Measurements from ENCODE around the gene SLC35F6. TPM values are rescaled to one million over a fixed set of nuclear protein-coding genes. Genes with fewer than 3 reads are reported as not detected.
A peak's percentile ranks its signal among the peaks of the same experiment; 100 is the strongest.

Gene SLC35F6, protein sequence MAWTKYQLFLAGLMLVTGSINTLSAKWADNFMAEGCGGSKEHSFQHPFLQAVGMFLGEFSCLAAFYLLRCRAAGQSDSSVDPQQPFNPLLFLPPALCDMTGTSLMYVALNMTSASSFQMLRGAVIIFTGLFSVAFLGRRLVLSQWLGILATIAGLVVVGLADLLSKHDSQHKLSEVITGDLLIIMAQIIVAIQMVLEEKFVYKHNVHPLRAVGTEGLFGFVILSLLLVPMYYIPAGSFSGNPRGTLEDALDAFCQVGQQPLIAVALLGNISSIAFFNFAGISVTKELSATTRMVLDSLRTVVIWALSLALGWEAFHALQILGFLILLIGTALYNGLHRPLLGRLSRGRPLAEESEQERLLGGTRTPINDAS
- total RNA-seq, result 10 to 100 TPM; 21.1 to 23.8 TPM
- 10 to 100 TPM; 23.2 to 23.4 TPM for polyA plus RNA-seq (ENCODE audit: insufficient read length in 2 of 2)
- long read RNA-seq, donor 1, partial matches to known transcripts, result 0 of 3 reads
- long read RNA-seq, donor 1, other reads (novel, unspliced or antisense), result 0 of 3 reads
- long read RNA-seq, donor 2, partial matches to known transcripts, result 0 of 4 reads
- long read RNA-seq, donor 2, other reads (novel, unspliced or antisense), result 0 of 4 reads
- long read RNA-seq, donor 3, partial matches to known transcripts, result 0 of 5 reads
- long read RNA-seq, donor 3, other reads (novel, unspliced or antisense), result 0 of 5 reads
- long read RNA-seq, donor 4, partial matches to known transcripts, result 0 of 2 reads
- long read RNA-seq, donor 4, other reads (novel, unspliced or antisense), result 0 of 2 reads

GRCh38 chr2:26764078-26764887, at the start of gene SLC35F6:
SLC35F6 (plus strand) TSS chr2:26764284; CDS start chr2:26764350, 66 bp downstream.
- peak within 1 kb of the TSS; percentile 86 for H3K27ac ChIP-seq (ENCODE audit: low read depth, low read length)
- H3K36me3 ChIP-seq (ENCODE audit: control insufficient read depth, insufficient read depth, low read length), result peaks cover 25% of the 10 kb centered on the region
- no peaks in the 10 kb centered on the region for H3K9me3 ChIP-seq (ENCODE audit: control insufficient read depth, insufficient read depth, low read length)
- peak within 1 kb of the TSS; percentile 91 for H3K4me3 ChIP-seq (ENCODE audit: low read depth, low read length)
- H3K27me3 ChIP-seq (ENCODE audit: control insufficient read depth, insufficient read depth, low read length), result no peaks in the 10 kb centered on the region
- peak in 5 of 6 donors; percentile 72 to 94 (median 78) for DNase-seq (ENCODE audit: low read depth in 4 of 6, low spot score in 6 of 6)
- peaks cover 41% of the 10 kb centered on the region for H3K4me1 ChIP-seq (ENCODE audit: control insufficient read depth, insufficient read depth, low read length)
- WGBS (ENCODE audit: insufficient coverage), result under 1% methylated on average over 68 of the region's 68 CpGs

DNA sequence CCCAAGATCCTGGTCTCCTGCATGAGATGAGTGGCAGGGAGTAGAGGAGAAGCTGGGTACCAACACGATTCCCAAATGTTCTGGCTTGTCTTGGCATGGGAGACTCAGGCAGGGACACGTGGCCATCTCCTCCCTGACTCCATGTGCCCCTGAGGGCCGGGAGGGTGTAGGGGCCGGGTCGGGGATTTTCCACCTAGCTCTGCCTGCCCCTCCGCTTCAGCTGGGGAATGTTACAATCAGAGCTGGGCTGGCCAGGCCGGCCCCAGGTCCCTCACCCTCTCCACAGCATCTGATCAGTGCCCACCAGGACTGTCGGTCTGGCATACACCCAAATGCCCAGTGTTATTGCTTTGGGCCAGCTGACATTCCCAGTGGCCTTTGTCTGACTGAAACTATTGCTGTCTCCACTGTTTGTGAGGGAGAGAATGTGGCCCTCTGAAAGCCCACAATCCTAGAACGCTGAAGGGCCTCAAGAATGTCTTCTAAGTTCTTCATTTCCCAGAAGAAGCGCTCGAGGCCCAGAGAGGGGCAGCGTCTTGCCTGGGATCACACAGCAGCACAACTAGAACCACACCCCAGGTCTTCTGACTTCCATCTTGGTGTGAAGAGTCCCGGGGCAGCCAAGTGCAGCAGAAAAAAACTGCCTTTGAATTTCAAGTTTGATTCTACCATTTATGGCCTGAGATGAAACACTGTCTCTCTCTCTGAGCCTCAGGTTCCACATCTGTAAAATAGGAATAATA, 48.4 kb upstream of the SLC35F6 start:
- H3K4me1 ChIP-seq (ENCODE audit: control insufficient read depth, insufficient read depth, low read length), result peaks cover 70% of the 10 kb centered on the region
- H3K9me3 ChIP-seq (ENCODE audit: control insufficient read depth, insufficient read depth, low read length), result no peaks in the 10 kb centered on the region
- WGBS (ENCODE audit: insufficient coverage), result 88% methylated on average over 10 of the region's 13 CpGs
- no peak overlapping the region for H3K27ac ChIP-seq (ENCODE audit: low read depth, low read length)
- H3K36me3 ChIP-seq (ENCODE audit: control insufficient read depth, insufficient read depth, low read length), result no peaks in the 10 kb centered on the region
- DNase-seq (ENCODE audit: low read depth in 4 of 6, low spot score in 6 of 6), result no peak
- H3K4me3 ChIP-seq (ENCODE audit: low read depth, low read length), result no peak overlapping the region
- no peaks in the 10 kb centered on the region for H3K27me3 ChIP-seq (ENCODE audit: control insufficient read depth, insufficient read depth, low read length)

GRCh38 chr2:26716340-26716739, 47.7 kb upstream of the SLC35F6 start:
- no peak overlapping the region for H3K27ac ChIP-seq (ENCODE audit: low read depth, low read length)
- no peak for DNase-seq (ENCODE audit: low read depth in 4 of 6, low spot score in 6 of 6)
- no peaks in the 10 kb centered on the region for H3K27me3 ChIP-seq (ENCODE audit: control insufficient read depth, insufficient read depth, low read length)
- H3K4me3 ChIP-seq (ENCODE audit: low read depth, low read length), result no peak overlapping the region
- 88% methylated on average over 2 of the region's 3 CpGs for WGBS (ENCODE audit: insufficient coverage)
- peaks cover 2% of the 10 kb centered on the region for H3K36me3 ChIP-seq (ENCODE audit: control insufficient read depth, insufficient read depth, low read length)
- H3K4me1 ChIP-seq (ENCODE audit: control insufficient read depth, insufficient read depth, low read length), result peaks cover 70% of the 10 kb centered on the region
- no peaks in the 10 kb centered on the region for H3K9me3 ChIP-seq (ENCODE audit: control insufficient read depth, insufficient read depth, low read length)

DNA sequence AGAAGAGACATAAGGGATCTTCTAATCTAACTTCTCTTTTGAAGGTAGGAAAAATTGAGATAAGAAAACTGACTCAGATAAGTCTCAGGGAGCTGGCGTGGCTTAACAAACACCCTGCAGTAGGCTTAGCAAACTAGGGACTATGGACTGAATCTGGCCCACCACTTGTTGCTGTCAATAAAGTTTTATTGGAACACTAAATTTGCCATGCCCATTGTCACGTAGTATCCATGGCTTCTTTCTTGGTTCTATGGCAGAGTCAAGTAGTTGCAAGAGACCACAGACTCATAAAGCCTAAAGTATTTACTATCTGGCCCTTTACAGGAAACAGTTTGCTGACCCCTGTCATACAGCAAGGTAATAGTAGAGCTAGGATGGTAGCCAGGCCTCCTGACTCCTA, 47.3 kb upstream of the SLC35F6 start:
- H3K9me3 ChIP-seq (ENCODE audit: control insufficient read depth, insufficient read depth, low read length), result no peaks in the 10 kb centered on the region
- 90% methylated on average over 2 of the region's 2 CpGs for WGBS (ENCODE audit: insufficient coverage)
- H3K4me3 ChIP-seq (ENCODE audit: low read depth, low read length), result no peak overlapping the region
- no peaks in the 10 kb centered on the region for H3K27me3 ChIP-seq (ENCODE audit: control insufficient read depth, insufficient read depth, low read length)
- H3K36me3 ChIP-seq (ENCODE audit: control insufficient read depth, insufficient read depth, low read length), result peaks cover 4% of the 10 kb centered on the region
- no peak for DNase-seq (ENCODE audit: low read depth in 4 of 6, low spot score in 6 of 6)
- H3K4me1 ChIP-seq (ENCODE audit: control insufficient read depth, insufficient read depth, low read length), result peaks cover 71% of the 10 kb centered on the region
- no peak overlapping the region for H3K27ac ChIP-seq (ENCODE audit: low read depth, low read length)

DNA sequence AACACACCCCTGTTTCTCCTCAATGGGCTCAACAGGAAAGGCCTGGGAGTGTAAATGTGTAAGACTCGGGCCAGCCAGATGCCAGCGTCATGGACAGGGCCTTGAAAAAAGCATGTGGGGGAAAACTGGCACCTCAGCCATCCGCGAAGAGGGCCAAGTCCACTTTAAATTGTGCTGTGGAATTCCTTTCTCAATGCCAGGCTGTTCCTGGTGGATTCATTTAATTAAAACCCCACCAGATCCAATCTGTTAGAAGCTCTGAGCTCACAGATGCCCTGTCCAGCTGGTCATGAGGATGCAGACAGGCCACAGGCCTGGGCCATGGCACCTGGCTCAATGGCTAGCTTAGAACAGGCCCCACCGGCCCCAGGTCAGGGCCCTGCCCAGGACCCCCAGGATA, 46.7 kb upstream of the SLC35F6 start:
- Histone ChIP-seq H3K4me3 (ENCODE audit: low read depth, low read length) (no peak overlapping the region), H3K4me1 (ENCODE audit: control insufficient read depth, insufficient read depth, low read length) (peaks cover 67% of the 10 kb centered on the region), H3K27me3 (ENCODE audit: control insufficient read depth, insufficient read depth, low read length) (no peaks in the 10 kb centered on the region), H3K9me3 (ENCODE audit: control insufficient read depth, insufficient read depth, low read length) (no peaks in the 10 kb centered on the region), H3K27ac (ENCODE audit: low read depth, low read length) (no peak overlapping the region), H3K36me3 (ENCODE audit: control insufficient read depth, insufficient read depth, low read length) (peaks cover 4% of the 10 kb centered on the region)
- WGBS (ENCODE audit: insufficient coverage), result 56% methylated on average over 3 of the region's 5 CpGs
- DNase-seq (ENCODE audit: low read depth in 4 of 6, low spot score in 6 of 6), result no peak

DNA sequence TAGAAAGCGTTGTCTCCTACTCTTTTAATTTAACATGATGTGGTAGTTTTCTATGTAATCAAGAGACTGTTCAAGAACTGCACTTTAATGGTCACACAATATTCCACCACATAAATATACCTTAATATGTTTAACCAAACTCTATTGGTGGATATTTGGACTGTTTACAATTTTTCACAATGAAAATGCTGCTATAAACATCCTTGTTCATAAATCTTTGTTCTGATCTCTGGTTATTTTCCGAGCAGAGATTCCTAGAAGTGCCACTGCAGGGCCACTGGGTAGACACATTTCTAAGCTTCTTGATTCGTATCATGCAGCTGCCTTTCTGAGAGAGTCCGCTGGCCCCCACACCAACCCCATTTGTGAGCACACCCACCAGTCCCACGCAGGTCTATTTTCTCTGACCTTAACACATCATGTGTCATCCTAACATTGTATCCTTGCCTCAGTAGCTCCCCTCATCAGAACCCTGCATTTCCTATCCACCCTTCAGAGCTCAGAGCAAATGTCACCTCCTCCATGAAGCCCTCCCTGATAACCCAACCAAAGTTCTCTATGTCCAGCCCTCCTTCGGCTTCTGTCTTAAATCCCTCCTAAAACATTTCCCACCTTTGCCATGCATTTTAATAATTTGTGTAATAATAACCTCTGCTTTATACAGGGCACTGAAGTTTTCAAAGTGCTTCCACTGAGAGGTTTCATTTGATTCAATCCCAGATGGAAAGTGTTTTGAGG, 45.0 kb upstream of the SLC35F6 start:
- DNase-seq (ENCODE audit: low read depth in 4 of 6, low spot score in 6 of 6), result no peak
- Histone ChIP-seq H3K27ac (ENCODE audit: low read depth, low read length) (no peak overlapping the region), H3K27me3 (ENCODE audit: control insufficient read depth, insufficient read depth, low read length) (no peaks in the 10 kb centered on the region), H3K36me3 (ENCODE audit: control insufficient read depth, insufficient read depth, low read length) (peaks cover 8% of the 10 kb centered on the region), H3K9me3 (ENCODE audit: control insufficient read depth, insufficient read depth, low read length) (no peaks in the 10 kb centered on the region), H3K4me1 (ENCODE audit: control insufficient read depth, insufficient read depth, low read length) (peaks cover 56% of the 10 kb centered on the region), H3K4me3 (ENCODE audit: low read depth, low read length) (no peak overlapping the region)
- 63% methylated on average over 4 of the region's 6 CpGs for WGBS (ENCODE audit: insufficient coverage)

DNA sequence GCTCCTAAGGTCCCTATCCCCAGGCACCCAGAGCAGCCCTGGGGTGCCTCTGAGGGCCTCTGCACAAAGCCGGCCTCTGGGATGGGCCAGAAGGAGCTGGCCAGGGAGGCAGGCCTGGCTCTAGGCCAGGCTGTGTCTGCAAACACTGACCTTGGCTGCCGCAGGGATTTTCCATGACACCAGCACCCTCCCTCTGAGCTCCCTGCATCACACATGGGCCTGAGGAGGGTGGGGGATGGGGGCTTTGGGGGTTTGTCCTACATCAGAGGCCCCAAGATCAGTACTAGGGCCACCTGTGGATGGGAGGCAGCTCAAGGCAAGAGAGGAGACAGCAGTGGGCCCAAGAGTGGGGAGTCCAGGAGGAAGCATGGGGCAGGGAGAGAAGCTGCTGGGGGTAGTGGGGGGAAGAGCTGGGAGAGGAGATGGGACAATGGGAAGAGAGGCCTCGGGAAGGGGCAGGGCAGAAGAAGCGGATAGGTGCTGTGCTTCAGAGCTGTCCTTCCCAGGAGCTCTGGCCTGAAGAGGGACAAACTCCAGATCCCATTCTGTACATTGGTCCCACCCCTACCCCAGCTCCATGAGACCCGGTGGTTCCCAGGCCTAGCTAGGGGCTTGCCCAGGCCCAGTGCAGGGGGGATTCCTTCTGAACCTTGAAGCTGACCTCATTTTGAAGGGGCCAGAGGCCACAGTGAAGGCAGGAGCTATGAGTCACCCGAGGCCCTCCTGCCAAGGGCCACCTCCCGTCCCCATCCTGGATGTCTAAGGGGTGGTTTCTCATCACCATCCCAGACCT, 43.6 kb upstream of the SLC35F6 start:
- Histone ChIP-seq H3K27ac (ENCODE audit: low read depth, low read length) (peak overlapping the region; percentile 25), H3K9me3 (ENCODE audit: control insufficient read depth, insufficient read depth, low read length) (no peaks in the 10 kb centered on the region), H3K27me3 (ENCODE audit: control insufficient read depth, insufficient read depth, low read length) (no peaks in the 10 kb centered on the region), H3K4me3 (ENCODE audit: low read depth, low read length) (no peak overlapping the region), H3K36me3 (ENCODE audit: control insufficient read depth, insufficient read depth, low read length) (peaks cover 12% of the 10 kb centered on the region), H3K4me1 (ENCODE audit: control insufficient read depth, insufficient read depth, low read length) (peaks cover 61% of the 10 kb centered on the region)
- 61% methylated on average over 6 of the region's 7 CpGs for WGBS (ENCODE audit: insufficient coverage)
- peak in 5 of 6 donors; percentile 39 to 81 (median 60) for DNase-seq (ENCODE audit: low read depth in 4 of 6, low spot score in 6 of 6)
